H1 (cell line): ENCODE data around the gene FCMR. TPM values are rescaled to one million over a fixed set of nuclear protein-coding genes. Genes with fewer than 3 reads are reported as not detected.

Experiments
- CTCF ChIA-PET: fragments of 300-600 bp; sonication (Branson Sonifier 250); formaldehyde crosslinking; loops from one replicate; lab custom pipeline; 2021; ENCODE audit not compliant: partially characterized antibody; lab: Charles Lee
- POLR2A ChIA-PET: fragments of 300-600 bp; sonication (Branson Sonifier 250); formaldehyde crosslinking; loops from one replicate; lab custom pipeline; 2021; ENCODE audit warnings: inconsistent platforms; ENCODE audit not compliant: partially characterized antibody; lab: Charles Lee
- DNase-seq, 2 experiments: peaks; one replicate each; pipeline versions ENCODE4 v3.0.0 to v3.0.0-alpha.2; 2010 to 2022; ENCODE audit warnings: low spot score in 2 of 2, low read depth in 1 of 2, mixed read lengths in 1 of 2
- FAIRE-seq: peaks from 2 replicates; lab custom pipeline; 2011; peaks lifted over from hg19 to GRCh38; lab: Jason Lieb, UNC
- H2AFZ ChIP-seq: 2 replicates; pipeline ENCODE4 v1.8.1; 2012; ENCODE audit warnings: low read length, inconsistent platforms
- H2AK5ac ChIP-seq: 2 replicates; pipeline ENCODE4 v1.6.1; 2013; ENCODE audit warnings: low read depth, low read length
- H2BK120ac ChIP-seq: replicated peaks from 2 replicates; pipeline ENCODE3; 2013; ENCODE audit warnings: low read depth, low read length, inconsistent platforms
- H2BK12ac ChIP-seq: 2 replicates; pipeline ENCODE4 v1.6.1; 2013; ENCODE audit warnings: low read depth, low read length
- H2BK15ac ChIP-seq: 2 replicates; pipeline ENCODE4 v1.6.1; 2013; ENCODE audit warnings: low read length
- H2BK20ac ChIP-seq: 2 replicates; pipeline ENCODE4 v1.6.1; 2013; ENCODE audit warnings: low read length
- H2BK5ac ChIP-seq: 2 replicates; pipeline ENCODE4 v1.6.1; 2013; ENCODE audit warnings: low read depth, low read length
- H3K14ac ChIP-seq: 2 replicates; pipeline ENCODE4 v1.6.1; 2013; ENCODE audit warnings: inconsistent platforms; ENCODE audit not compliant: insufficient read length
- H3K18ac ChIP-seq: 2 replicates; pipeline ENCODE4 v1.6.1; 2013; ENCODE audit warnings: low read length; ENCODE audit errors: extremely low read depth
- H3K23ac ChIP-seq: 2 replicates; pipeline ENCODE4 v1.6.1; 2013; ENCODE audit warnings: inconsistent platforms; ENCODE audit not compliant: insufficient read length
- H3K23me2 ChIP-seq: 2 replicates; pipeline ENCODE4 v1.6.1; 2013; ENCODE audit warnings: low read depth, low read length
- H3K27ac ChIP-seq: 2 replicates; pipeline ENCODE4 v1.6.1; 2011; ENCODE audit warnings: low read depth, low read length, inconsistent platforms
- H3K27me3 ChIP-seq, 4 experiments: replicated peaks in 1 of 4; 1 replicate in 1 of 4; 2 replicates in 3 of 4; pipeline versions ENCODE4 v1.6.1 to v1.8.1; 2011 to 2013; ENCODE audit warnings: low read length in 3 of 4, mild to moderate bottlenecking in 3 of 4, inconsistent platforms in 2 of 4, mixed read lengths in 2 of 4, moderate library complexity in 1 of 4; ENCODE audit not compliant: control insufficient read depth in 3 of 4, insufficient read depth in 3 of 4; ENCODE audit errors: extremely low read depth in 1 of 4
- H3K36me3 ChIP-seq, 4 experiments: 2 replicates each; pipeline versions ENCODE4 v1.6.1 to v1.8.1; 2011 to 2013; ENCODE audit warnings: mild to moderate bottlenecking in 4 of 4, low read length in 3 of 4, moderate library complexity in 2 of 4, control low read depth in 1 of 4, inconsistent platforms in 1 of 4; ENCODE audit not compliant: insufficient read depth in 4 of 4, control insufficient read depth in 2 of 4
- H3K4ac ChIP-seq: replicated peaks from 2 replicates; pipeline ENCODE3; 2013; ENCODE audit warnings: low read length, low read depth, mixed read lengths, inconsistent platforms; ENCODE audit not compliant: insufficient read length
- H3K4me1 ChIP-seq, 4 experiments: replicated peaks in 1 of 4; 1 replicate in 1 of 4; 2 replicates in 3 of 4; pipeline versions ENCODE4 v1.6.1 to v1.8.1; 2011 to 2013; ENCODE audit warnings: low read length in 3 of 4, inconsistent platforms in 2 of 4, mixed read lengths in 1 of 4; ENCODE audit not compliant: insufficient read depth in 4 of 4, control insufficient read depth in 3 of 4
- H3K4me2 ChIP-seq, 2 experiments: 2 replicates each; pipeline versions ENCODE4 v1.6.1 to v1.8.1; 2011 to 2013; ENCODE audit warnings: low read depth in 2 of 2, low read length in 2 of 2, control low read depth in 1 of 2, inconsistent platforms in 1 of 2, mild to moderate bottlenecking in 1 of 2; ENCODE audit not compliant: insufficient read depth in 1 of 2
- H3K4me3 ChIP-seq, 4 experiments: fragments of 200-600, 300-600 bp in 1 of 4; sonication (generic), shearing (Covaris generic), sonication (Bioruptor Twin) in 1 of 4; 2 replicates each; pipeline versions ENCODE4 v1.5.1 to v1.8.1; 2011 to 2016; ENCODE audit warnings: low read length in 4 of 4, low read depth in 3 of 4, control low read depth in 2 of 4, inconsistent platforms in 2 of 4, mild to moderate bottlenecking in 2 of 4, mixed read lengths in 1 of 4, moderate library complexity in 1 of 4; ENCODE audit not compliant: insufficient read depth in 2 of 4; ENCODE audit errors: extremely low read depth in 1 of 4
- H3K56ac ChIP-seq: replicated peaks from 2 replicates; pipeline ENCODE3; 2013; ENCODE audit warnings: low read depth, mild to moderate bottlenecking, mixed read lengths, low read length, inconsistent platforms; ENCODE audit not compliant: insufficient read length
- H3K79me1 ChIP-seq: 2 replicates; pipeline ENCODE4 v1.6.1; 2013; ENCODE audit warnings: low read depth, low read length, control low read depth
- H3K79me2 ChIP-seq, 2 experiments: 2 replicates each; pipeline versions ENCODE4 v1.6.1 to v1.8.1; 2012 to 2013; ENCODE audit warnings: low read length in 2 of 2, mild to moderate bottlenecking in 2 of 2, inconsistent platforms in 1 of 2; ENCODE audit not compliant: insufficient read depth in 2 of 2, control insufficient read depth in 1 of 2
- H3K9ac ChIP-seq, 4 experiments: replicated peaks in 1 of 4; 1 replicate in 1 of 4; 2 replicates in 3 of 4; pipeline versions ENCODE4 v1.6.1 to v1.8.1; 2011 to 2013; ENCODE audit warnings: low read depth in 3 of 4, low read length in 3 of 4, control low read depth in 2 of 4, mild to moderate bottlenecking in 2 of 4, moderate library complexity in 2 of 4, inconsistent platforms in 1 of 4; ENCODE audit errors: extremely low read depth in 1 of 4
- H3K9me3 ChIP-seq, 2 experiments: 2 replicates each; pipeline versions ENCODE4 v1.6.1 to v1.8.1; 2012 to 2013; ENCODE audit warnings: mild to moderate bottlenecking in 2 of 2, moderate library complexity in 2 of 2, control low read depth in 1 of 2, inconsistent platforms in 1 of 2, low read depth in 1 of 2, low read length in 1 of 2, mixed read lengths in 1 of 2; ENCODE audit not compliant: insufficient read depth in 2 of 2
- H4K20me1 ChIP-seq, 2 experiments: replicated peaks in 1 of 2; 2 replicates each; pipeline versions ENCODE3 to v1.8.1; 2011 to 2013; ENCODE audit warnings: inconsistent platforms in 2 of 2, low read length in 2 of 2, mild to moderate bottlenecking in 1 of 2; ENCODE audit not compliant: insufficient read depth in 2 of 2, control insufficient read depth in 1 of 2
- H4K5ac ChIP-seq: 2 replicates; pipeline ENCODE4 v1.6.1; 2013; ENCODE audit warnings: low read length, low read depth, mixed read lengths, inconsistent platforms; ENCODE audit not compliant: insufficient read length
- H4K8ac ChIP-seq: 2 replicates; pipeline ENCODE4 v1.8.0; 2013; ENCODE audit warnings: mild to moderate bottlenecking, moderate library complexity, low read length, inconsistent platforms; ENCODE audit not compliant: insufficient read depth; ENCODE audit errors: extremely low read depth
- H4K91ac ChIP-seq: replicated peaks from 2 replicates; pipeline ENCODE3; 2013; ENCODE audit warnings: low read length, mixed read lengths, inconsistent platforms; ENCODE audit not compliant: insufficient read length
- KDM4A ChIP-seq: IDR thresholded peaks from one replicate; pipeline ENCODE4 v1.7.1; 2012; ENCODE audit warnings: low read depth, mild to moderate bottlenecking, moderate library complexity, low read length, inconsistent platforms; ENCODE audit not compliant: severe bottlenecking
- WGBS, 2 experiments: shearing (Covaris generic) in 1 of 2; methylation state at CpG; one replicate each; pipeline versions ENCODE4 v1.1.6 to v1.1.7; 2013 to 2015; ENCODE audit warnings: low lambda C conversion rate in 2 of 2, mixed read lengths in 2 of 2, inconsistent platforms in 1 of 2, low coverage in 1 of 2, missing lambda C conversion rate in 1 of 2; ENCODE audit not compliant: insufficient replicate concordance in 2 of 2, insufficient coverage in 1 of 2, insufficient read length in 1 of 2; ENCODE audit errors: extremely low coverage in 1 of 2, missing lambda C conversion rate in 1 of 2; 5-methylcytosine and 5-hydroxymethylcytosine counted together
- polyA plus RNA-seq, 7 experiments: library from polyadenylated mRNA; depleted of rRNA in 3 of 7; stranded (reverse) in 5 of 7; unstranded in 2 of 7; fragments of >200 nt in 5 of 7; fragments of 200-250 nt in 2 of 7; gene quantifications; 1 replicate in 5 of 7; 2 replicates in 1 of 7; 4 replicates in 1 of 7; pipeline versions ENCODE4 v1.2.1 to v1.2.3, GENCODE V29; 2011 to 2013; ENCODE audit warnings: missing spikeins in 2 of 7, mixed read lengths in 2 of 7
- total RNA-seq: library from RNA; stranded (reverse); fragmentation: NEBNext Ultra II Directional; extraction: Animal tissue kit (Norgen Biotek cat#: 25700); gene quantifications from 2 replicates; pipeline ENCODE4 v1.2.1, GENCODE V29; 2021

The FCMR gene
- total and polyA plus RNA-seq, 2 of the 8 experiments (the other 6 are each of a cell fraction or from before 2014, with no cell fraction given), result 0.53 TPM; not detected in 1

DNA sequence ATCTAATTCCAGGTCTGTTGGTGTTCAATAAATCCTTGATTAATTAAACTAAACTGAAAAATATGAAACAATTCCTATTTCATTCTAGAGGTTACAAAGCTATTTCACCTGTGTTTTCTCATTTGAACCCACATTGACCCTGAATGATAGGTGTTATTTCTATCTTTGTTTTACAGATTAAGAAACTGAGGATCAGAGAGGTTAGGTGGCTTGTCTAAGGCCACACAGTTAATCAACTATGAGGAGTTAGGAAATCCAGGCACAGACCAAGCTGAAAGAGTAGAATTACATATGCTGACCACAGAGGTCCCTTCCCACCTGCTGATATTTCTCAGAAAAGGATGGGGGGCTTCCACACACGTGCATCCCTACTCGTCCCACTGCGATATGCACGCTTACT, 24.0 kb upstream of the FCMR start:
- TF ChIP-seq KDM4A, result no peak
- H2BK20ac ChIP-seq, result no peak overlapping the region
- no peak overlapping the region for H4K91ac ChIP-seq
- no peaks in the 10 kb centered on the region; a peak in 1 of 7 replicates for H3K4me1 ChIP-seq
- H4K5ac ChIP-seq, result no peak overlapping the region
- no peak overlapping the region for H3K14ac ChIP-seq
- H3K4ac ChIP-seq, result no peak overlapping the region
- H4K8ac ChIP-seq, result no peak overlapping the region
- POLR2A ChIA-PET, result no interaction called here
- no peaks in the 10 kb centered on the region for H3K36me3 ChIP-seq
- no peak overlapping the region for H2BK12ac ChIP-seq
- H3K23me2 ChIP-seq, result no peaks in the 10 kb centered on the region
- H3K27ac ChIP-seq, result no peak overlapping the region
- WGBS, 2 experiments, result 84% methylated on average over 4 of the region's 4 CpGs; no CpG with 5 or more reads in 1 of the 2 experiments
- H4K20me1 ChIP-seq, result no peaks in the 10 kb centered on the region
- H3K4me2 ChIP-seq, result no peak overlapping the region
- no peak overlapping the region for H2BK120ac ChIP-seq
- H3K79me2 ChIP-seq, result no peaks in the 10 kb centered on the region
- H3K4me3 ChIP-seq, result no peak overlapping the region
- no peak overlapping the region for H3K56ac ChIP-seq
- no peak overlapping the region for H2AK5ac ChIP-seq
- H2AFZ ChIP-seq, result no peak overlapping the region; the same call in 1 of the 2 replicates
- DNase-seq (no peak), FAIRE-seq (no peak)
- H3K9ac ChIP-seq, result no peak overlapping the region
- no peaks in the 10 kb centered on the region for H3K79me1 ChIP-seq
- no peak overlapping the region for H3K18ac ChIP-seq
- no peak overlapping the region for H2BK15ac ChIP-seq
- H3K27me3 ChIP-seq, result no peaks in the 10 kb centered on the region
- no peak overlapping the region for H3K23ac ChIP-seq
- no peaks in the 10 kb centered on the region for H3K9me3 ChIP-seq
- no peak overlapping the region for H2BK5ac ChIP-seq
- CTCF ChIA-PET, result interaction anchor here (1.2 to 13.6 kb wide), 5 partner anchors 15 to 37 kb away, joined by 3 to 226 read pairs (median 5); no protein-coding TSS in a partner anchor
